NCI-H2107 treated with DMSO at 0.1 percent for 48 hours (cell line): ENCODE results near the gene MPST.
A peak's percentile ranks its signal among the peaks of the same experiment; 100 is the strongest.
"Not testable (repeated sequence)": the region's sequence is repeated elsewhere in the genome, so short reads cannot be mapped to it uniquely, and the experiment has no call there.

Experiments used
- DNase-seq: peaks from one replicate; lab custom pipeline; 2025; ENCODE audit not compliant: unreplicated experiment; lab: John Stamatoyannopoulos, UW

Gene MPST

DNA sequence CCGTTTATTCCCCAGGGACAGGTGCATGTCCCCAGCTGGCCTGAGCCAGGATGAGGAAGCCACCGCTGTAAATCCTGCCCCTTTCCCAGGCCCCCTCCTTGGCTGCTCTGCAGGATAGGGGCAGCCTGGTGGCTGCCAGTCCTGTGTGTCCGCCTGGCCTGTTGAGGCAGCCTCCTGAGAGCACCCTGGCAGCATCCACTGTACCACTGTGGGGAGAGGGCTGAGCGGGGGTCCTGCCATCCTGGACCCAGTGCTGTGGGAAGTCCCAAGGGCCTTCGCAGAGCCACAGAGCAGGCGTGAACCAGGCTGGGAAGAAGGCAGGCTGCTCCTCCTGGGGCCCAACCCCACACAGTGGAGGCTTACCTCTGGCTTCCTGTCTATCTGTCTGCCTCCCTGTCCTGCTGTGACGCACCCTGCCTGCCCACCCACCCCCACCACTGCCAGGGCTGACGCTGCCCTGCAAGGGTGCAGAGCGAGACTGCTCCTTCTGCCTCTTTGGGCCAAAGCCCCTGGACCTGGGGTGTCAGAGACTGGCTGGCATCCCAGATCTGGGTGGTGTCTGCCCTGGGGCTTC, 40.4 kb downstream of the MPST start:
- DNase-seq: no peak

DNA sequence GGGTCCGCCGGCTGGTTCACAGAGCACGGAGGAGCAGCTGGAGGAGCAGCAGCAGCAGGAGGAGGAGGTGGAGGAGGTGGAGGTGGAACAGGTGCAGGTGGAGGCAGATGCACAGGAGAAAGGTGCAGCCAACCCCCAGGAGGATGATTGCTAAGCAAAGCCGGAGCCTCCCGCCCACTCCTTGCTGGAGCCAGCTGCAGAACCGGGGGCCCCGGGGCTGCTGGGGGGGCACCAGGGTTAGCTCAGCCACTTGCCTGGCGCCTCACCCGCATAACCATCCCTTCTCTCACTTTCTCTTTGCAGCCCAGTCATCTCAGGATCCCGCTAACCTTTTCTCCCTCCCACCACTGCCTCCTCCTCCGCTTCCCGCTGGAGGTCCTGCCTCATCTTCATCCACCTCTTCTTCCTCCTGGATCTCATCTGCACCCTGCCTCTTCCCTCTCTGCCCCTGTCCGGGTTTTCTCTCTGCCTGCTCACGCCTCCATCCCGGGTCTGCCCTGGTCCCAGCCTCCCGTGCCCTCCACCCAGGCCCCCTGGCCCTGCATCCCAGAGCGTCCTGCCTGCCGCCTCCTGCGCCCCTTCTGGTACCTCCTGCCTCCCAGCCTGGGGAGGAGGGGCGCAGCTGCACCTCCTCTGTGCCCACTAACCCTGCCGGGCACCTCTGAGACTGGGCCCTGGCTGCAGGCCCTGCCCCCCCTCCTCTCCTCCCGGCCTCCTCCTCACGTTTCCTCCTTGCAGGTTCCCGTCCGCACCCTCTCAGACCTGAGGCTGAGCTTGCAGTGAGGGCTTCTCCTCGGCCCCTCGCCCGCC, 41.5 kb downstream of the MPST start:
- peak; percentile 40 for DNase-seq

DNA sequence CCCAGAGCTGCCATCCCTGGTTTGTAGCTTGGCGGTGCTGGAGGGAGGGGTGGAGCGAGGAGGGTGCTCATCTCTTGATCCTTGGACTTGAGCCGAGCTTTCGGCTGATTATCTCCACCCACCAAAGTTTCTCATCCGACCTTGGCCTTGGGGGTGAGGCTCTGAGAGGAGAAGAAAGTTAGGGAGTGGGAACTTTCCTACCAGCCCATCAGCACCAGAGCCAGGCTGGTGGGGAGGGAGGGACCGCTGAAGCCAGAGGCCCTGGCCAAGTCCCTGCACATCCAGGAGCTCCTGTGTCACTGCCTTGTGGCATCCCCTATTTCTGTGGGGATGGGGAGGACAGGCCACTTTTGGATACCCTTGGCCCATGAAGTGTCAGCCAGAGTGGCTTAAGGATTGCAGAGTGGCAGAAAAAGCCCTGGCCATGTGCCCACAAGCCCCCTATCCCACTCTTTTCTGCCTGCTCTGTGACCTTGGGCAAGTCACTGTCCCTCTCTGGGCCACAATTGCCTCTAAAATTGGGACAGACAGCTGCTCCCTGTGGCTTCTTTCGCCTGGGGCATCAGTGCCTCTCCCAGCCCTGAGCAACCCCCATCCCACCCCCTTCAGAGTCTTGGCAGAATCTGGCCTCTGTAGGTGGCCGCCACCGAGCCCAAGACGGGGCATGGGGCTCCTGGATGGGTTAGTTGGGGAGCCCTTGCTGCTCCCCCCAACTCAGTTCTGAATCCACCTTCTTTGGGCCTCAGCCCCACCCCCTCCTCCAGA, 42.3 kb downstream of the MPST start:
- DNase-seq: no peak

DNA sequence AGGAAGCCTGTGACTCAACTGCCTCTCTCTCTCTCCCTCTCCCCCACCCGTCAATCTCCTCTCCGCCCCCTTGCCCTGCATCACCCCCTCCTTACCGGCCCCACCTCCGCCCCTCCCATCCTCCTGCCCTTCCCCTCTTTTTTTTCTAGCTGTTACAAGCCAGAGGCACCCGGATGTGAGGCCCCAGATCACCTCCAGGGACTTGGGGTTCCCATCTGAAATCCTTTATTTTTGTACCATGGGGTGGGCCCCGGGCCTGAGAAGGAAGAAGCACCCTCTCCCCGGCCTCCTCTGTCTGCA, 42.8 kb downstream of the MPST start:
- DNase-seq: no peak

DNA sequence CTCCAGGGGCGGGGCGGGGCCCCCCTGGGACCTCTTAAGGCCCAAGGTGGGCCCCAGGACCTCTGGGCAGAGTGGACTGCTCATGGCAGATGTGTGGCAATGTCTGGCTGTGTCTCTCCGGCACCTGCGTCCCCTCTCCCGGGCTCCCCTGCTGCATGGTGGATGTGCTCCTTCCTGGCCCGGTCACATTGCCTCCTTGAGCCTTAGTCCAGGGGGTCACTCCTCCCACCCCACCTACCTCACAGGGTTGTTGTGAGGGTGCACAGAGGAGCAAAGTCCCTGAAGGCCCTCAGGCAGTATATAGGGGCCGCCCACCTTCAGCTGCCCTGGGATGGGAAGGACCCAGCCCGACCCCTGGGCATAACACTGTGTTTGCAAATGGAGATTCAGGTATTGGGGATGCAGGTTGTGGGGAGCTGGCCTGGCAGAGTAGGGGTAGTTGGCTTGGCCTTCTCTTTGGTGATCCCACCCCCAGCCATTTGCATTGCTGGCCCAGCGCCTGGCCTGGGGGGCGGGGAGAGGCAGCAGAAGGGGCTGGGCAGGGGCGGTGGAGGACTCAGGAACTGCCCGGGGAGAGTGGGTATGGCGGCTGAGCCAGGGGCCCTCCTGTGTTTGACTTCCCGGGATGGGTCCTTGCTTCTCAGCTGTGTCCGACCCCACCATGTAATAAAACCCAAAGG, 43.3 kb downstream of the MPST start:
- no peak for DNase-seq

DNA sequence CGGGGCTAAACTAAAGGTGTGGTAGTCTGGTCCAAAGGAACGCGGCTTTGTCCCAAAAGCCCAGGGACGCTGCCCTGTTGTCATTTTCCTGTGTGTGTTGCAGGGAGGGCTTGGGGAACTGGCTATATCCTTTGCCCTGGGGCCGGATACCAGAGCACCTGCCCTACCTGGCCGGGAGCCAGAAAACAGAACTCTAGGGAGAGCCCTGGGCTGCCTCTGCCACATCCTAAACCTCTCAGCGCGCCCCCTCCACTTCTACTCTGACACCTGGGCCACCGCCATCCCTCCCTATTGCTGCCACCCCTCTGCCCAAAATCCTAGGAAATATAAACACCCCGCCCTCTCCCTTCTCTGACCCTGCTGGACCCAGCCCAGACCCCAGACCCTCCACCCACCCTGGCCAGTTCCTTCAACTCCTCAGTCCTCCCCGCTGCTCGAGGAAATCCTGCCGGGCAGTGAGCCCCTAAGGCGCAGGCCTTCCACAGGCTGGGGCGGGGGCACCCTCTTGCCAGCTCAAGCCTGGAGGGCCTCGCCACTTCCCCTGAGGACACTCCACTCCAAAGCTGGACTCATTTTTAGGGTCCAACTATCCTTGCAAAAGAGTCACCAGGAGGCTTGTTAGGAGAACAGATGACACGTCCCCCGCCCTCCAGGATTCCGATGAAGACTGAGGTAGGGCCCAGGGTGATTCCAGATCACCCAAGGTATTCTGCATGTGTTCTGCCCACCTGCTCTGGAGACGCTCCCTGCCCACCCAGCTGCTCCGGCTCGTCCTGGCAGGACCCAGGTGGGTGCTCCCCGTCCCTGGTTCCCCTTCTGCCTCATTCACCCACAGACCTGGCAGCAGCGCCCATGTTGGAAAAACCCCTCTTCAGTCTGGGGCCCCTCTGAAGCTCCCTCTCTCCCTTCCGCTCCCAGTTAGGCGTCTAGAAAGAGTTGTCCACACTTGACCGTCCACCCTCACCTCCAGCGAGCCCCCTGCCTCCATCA, 44.2 kb downstream of the MPST start:
- peak; percentile 35 for DNase-seq

DNA sequence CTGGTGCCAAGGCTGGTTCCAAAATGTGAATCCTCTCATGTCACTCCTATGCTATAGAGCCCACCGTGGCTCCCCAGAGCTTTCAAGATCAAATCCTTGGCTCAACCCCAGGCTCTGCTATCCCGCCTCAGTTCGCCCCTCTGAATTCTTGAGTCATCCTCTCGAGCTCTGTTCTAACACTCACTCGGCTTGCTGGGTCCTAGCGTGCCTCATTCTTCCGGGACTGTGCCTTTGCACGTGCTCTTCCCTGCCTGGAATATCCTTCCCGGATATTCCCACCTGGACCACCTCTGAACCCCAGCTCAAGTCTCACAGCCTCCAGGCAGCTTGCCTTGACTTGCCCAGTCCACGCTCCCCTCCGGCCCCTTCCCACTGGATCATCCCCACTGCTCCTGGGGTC, 45.0 kb downstream of the MPST start:
- no peak for DNase-seq

DNA sequence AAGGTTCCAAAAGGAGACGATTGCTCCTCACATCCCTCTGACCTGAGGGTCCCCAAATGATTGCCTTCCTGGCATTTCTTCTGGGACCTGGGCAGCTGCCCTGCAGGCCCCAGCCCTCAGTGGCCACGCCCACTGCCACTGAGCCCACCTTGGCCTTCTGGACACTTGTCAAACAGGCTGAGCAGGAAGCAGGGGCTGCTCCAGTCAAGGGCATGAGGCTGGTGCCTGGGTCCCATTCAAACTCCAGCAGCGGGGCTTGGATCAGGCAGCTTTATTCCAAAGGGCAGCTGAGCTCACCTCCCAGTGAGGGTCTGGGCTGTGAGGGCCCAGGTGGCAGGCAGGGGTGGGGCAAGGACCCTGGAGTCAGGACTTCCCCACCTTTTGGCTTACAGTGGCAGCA, 45.6 kb downstream of the MPST start:
- no peak for DNase-seq

DNA sequence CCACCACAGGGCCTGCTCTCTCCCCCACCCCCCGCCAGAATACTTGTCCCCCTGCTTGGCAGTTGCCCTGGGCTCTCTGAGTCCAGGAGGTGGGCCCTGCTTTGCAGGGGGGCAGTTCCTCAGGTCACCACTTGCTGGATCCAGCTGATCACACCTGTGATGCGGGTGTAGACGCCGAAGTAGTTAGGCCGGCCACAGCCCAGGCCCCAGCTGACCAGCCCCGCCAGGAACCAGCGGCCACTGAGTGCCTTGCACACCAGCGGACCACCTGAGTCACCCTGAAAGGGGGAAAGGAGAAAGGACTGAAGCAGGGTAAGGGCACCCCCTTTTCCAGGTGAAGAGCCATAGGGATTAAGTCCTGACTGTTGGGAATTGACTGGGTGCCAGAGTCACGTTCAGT, 46.4 kb downstream of the MPST start:
- DNase-seq: no peak

DNA sequence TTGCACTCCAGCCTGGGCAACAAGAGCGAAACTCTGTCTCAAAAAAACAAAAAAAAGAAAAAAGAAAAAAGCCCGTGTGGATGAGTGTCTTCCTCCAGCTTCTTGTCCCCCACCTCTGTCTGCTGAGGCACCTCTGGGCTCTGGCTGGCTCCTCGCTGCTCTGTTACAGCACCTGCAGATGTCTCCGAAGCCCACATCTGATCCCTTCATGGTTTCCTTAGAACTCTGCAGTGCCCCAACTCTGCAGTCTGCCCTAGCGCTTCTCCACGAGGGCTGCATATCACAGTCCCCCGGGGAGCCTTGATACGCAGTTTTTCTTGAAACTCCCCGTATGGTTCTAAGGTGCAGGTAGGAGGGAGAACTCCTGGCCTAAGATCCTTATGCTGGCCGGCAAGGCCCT, 47.9 kb downstream of the MPST start:
- no peak for DNase-seq

DNA sequence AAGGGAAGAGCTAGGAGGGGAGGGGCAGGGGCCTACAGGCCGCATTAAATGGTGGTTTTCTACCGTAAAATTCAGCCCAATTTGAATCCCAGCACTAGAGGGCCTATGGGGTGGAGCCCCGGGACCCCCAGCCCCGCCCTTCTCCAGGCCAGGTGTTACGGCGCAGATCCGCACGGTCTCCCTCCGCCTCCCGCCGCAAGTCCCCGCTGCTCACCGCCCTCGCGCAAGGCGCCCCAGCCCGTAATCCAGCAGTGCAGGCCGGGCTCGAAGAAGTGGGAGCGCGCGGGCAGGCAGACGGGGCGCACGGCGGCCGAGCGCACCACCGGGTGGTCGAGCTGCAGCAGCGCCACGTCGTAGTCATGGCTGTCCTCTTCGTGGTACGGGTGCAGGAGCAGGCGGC, 49.3 kb downstream of the MPST start:
- no peak for DNase-seq

DNA sequence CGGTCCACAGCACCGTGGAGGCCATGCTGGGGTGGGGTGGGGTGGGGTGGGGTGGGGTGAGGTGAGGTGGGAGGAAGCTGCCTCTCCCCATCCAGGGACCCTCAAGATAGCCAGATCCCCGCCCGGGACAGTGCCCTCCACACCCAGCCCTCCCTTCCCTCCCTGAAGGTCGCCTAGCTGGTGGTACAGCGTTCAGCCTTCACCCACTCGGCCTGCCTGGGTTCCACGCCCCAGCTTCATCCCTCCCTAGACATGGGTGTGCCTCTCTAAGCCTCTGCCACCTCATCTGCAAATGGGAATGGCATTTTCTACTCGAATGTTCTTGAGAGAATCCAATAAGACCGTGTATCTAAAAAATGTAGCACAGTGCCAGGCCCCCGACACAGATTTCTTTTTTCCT, 49.8 kb downstream of the MPST start:
- DNase-seq: no peak

DNA sequence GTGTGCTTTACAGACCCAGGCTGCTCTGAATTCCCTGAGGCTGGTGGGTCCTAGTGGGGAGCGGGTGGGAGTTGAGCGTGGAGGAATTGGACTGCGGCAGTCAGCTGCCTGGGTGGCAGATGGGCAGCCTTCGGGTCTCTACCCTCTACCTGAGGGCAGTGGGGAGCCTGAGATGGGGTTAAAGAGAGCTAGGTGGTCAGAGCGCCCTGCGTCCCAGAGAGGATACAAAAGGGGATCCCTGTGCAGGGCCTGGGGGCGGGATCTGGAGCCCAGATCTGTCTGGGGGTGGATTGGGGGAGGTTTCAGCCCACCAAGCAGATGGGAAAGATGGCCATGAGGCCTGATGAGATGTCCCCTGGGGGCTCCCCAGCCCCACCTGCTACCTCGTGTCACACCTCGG, 50.2 kb downstream of the MPST start:
- no peak for DNase-seq

DNA sequence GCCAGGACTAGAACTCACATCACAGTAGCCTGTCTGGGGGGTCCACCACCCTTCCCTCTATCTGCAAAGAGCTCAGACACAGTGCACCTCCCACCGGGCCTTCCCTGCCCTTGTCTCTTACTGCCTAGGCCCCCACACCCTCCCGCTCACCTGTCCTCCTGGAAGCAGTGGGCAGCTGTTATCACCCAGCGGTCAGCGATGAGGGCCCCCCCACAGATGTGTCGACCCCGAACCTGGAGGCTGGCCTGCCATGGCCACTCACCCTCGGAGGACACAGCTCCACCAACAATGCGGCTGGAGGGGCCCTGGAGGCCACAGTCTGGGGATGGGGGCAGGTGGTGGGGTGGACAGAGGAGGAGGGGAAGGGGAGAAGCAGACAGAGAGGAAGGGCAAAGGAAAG, 50.8 kb downstream of the MPST start:
- DNase-seq: no peak

DNA sequence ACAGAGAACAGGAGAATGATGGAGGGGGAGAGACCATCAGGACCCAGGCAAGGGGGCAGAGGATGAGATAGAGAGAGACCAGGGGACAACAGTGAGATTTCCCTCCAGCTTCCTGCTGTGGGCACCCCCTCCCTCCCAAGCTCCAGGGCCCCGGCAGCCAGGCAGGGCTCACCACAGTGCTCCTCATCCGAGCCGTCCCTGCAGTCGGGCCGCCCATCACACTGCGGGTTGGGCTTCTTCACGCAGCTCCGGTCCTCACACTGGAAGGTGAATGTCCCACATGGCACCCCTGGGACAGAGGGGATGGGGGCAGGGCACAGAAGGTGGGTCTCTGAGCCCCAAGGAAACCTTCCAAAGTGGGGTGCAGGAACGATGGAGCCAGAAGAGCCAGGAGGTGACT, 51.2 kb downstream of the MPST start:
- no peak for DNase-seq

DNA sequence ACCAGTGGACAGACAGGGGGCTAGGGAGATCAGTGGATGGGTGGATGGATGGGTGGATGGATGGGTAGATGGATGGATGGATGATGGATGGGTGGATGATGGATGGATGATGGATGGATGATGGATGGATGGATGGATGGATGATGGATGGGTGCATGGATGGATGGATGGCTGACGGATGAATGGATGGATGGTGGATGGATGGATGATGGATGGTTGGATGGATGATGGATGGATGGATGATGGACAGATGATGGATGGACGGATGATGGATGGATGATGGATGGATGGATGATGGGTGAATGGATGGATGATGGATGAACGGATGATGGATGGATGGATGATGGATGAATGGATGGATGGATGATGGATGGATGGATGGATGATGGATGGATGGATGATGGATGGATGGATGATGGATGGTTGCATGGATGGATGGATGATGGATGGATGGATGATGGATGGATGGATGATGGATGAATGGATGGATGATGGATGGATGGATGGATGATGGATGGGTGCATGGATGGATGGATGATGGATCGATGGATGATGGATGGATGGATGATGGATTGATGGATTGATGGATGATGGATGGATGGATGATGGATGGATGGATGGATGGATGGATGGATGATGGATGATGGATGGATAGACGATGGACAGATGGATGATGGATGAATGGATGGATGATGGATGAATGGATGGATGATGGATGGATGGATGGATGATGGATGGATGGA, 52.5 kb downstream of the MPST start:
- not testable (repeated sequence) for DNase-seq

DNA sequence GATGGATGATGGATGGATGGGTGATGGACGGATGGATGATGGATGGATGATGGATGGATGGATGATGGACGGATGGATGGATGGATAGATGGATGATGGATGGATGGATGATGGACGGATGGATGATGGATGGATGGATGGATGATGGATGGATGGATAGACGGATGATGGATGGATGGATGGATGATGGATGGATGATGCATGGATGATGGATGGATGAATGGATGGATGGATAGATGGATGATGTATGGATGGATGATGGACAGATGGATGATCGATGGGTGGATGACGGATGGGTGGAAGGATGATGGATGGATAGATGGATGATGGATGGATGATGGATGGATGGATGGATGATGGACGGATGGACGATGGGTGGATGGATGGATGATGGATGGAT, 53.1 kb downstream of the MPST start:
- DNase-seq: no peak

DNA sequence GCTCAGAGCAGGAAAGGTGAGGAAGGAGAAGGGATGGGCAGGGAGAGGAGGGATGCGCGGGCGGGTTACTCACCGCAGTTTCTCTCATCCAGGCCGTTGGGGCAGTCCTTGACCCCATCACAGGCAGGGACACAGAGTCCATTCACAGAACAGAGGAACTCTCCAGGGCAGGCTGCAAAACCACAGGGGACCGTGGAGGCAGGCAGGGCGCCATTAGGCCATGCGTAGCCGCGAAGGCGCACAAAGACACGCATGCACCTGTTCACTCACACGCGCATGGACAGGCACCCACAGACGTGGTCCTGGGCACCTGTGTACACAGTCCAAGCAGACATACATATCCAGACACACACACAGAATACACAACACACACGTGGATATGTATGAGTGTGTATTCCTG, 55.0 kb downstream of the MPST start:
- DNase-seq: no peak

DNA sequence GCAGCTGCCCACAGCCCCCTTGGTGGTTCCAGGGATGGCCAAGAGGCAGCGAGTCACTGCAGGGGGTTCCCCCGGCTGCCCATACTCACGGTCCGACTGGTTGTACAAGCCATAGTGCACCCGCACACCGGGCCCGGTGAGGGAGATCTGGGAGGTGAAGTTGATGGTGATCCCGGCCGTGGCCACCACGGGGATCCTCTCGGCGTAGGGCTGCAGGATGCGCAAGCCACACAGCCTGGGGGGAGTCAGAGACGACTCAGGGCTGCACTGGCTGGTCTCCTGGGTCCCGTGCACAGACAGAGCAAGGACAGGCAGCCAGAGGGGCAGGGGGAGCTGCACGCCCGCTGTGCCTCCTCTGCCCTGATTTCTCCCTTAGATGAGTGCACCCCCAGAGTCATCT, 55.5 kb downstream of the MPST start:
- no peak for DNase-seq

DNA sequence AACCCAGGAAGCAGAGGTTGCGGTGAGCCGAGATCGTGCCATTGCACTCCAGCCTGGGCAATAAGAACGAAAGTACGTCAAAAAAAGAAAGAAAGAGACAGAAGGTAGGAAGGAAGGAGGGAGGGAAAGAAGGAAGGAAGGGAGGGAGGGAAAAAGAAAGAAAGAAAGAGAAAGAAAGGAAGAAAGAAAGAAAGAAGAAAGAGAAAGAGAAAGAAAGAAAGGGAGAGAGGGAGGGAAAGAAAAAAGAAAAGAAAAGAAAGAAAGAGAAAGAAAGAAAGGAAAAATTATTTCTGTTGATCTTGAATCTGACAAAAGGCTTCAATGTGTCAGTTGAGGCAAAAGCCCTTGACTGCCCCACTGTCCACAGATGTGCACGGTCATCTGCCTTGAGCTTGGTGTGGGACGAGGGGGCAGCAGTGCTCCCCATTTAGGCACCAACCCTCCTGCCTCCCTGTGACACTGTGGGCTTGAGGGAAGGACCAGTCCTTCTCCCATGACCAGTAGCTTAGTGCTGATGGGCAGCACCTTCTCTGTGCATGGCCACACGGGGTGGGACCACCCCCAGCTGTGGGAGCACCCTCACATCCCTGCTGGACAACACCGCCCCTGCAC, 56.4 kb downstream of the MPST start:
- no peak for DNase-seq
